Loucy (cell line): Measurements from ENCODE around the gene PTPRN2.

Experiments used
- EZH2phosphoT487 ChIP-seq: fragments of 200-600 bp; IDR thresholded peaks from 2 replicates; pipeline ENCODE4 v1.6.1; 2018; ENCODE audit warnings: antibody characterized with exemption, mild to moderate bottlenecking, moderate library complexity, borderline replicate concordance
- TF ChIP-seq, protein P1 (sequence below): fragments of 200-600 bp; sonication (generic); conservative IDR thresholded peaks from 2 replicates; pipeline ENCODE4 v1.5.1; 2014; ENCODE audit warnings: mild to moderate bottlenecking, antibody characterized with exemption, low read length

DNA sequence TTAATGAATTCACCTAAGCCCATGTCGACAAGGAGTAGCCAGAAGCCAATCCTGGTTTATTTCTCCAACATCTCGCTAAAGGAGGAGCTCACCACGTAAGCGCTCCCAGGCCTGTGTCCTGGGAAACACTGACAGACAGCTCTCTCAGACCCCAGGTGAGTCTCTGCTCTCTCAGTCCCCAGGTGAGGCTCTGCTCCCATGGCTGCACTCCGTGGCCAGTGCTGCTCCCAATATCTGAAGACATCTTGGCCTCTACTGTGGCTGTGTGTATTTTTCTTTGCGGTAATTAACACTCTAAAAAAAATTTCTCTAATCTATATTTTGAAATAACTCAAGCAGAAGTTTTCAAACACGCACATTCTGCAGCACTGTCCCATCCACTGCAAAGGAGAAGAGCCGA, 564.5 kb downstream of the PTPRN2 start:
- TF ChIP-seq, protein P1, sequence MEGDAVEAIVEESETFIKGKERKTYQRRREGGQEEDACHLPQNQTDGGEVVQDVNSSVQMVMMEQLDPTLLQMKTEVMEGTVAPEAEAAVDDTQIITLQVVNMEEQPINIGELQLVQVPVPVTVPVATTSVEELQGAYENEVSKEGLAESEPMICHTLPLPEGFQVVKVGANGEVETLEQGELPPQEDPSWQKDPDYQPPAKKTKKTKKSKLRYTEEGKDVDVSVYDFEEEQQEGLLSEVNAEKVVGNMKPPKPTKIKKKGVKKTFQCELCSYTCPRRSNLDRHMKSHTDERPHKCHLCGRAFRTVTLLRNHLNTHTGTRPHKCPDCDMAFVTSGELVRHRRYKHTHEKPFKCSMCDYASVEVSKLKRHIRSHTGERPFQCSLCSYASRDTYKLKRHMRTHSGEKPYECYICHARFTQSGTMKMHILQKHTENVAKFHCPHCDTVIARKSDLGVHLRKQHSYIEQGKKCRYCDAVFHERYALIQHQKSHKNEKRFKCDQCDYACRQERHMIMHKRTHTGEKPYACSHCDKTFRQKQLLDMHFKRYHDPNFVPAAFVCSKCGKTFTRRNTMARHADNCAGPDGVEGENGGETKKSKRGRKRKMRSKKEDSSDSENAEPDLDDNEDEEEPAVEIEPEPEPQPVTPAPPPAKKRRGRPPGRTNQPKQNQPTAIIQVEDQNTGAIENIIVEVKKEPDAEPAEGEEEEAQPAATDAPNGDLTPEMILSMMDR: no peak
- TF ChIP-seq EZH2phosphoT487: no peak
